GM23248 (cell line): ENCODE data around the gene CD300LG. TPM values are rescaled to one million over a fixed set of nuclear protein-coding genes. Genes with fewer than 3 reads are reported as not detected.
A peak's percentile ranks its signal among the peaks of the same experiment; 100 is the strongest.

Experiments used
- DNase-seq: peaks from one replicate; pipeline ENCODE4 v3.0.0-alpha.2; 2015
- H2AFZ ChIP-seq: fragments of 200-600 bp; sonication (generic); 2 replicates; pipeline ENCODE4 v1.6.1; 2016; ENCODE audit warnings: antibody characterized with exemption
- H3F3A ChIP-seq: fragments of 200-600 bp; sonication (generic); 2 replicates; pipeline ENCODE4 v1.6.1; 2016; ENCODE audit warnings: mild to moderate bottlenecking, antibody characterized with exemption, mixed run types; ENCODE audit not compliant: insufficient read depth
- H3K27ac ChIP-seq: fragments of 200-600 bp; sonication (generic); 2 replicates; pipeline ENCODE4 v1.5.1; 2016; ENCODE audit warnings: mild to moderate bottlenecking
- H3K27me3 ChIP-seq: fragments of 200-600 bp; sonication (generic); replicated peaks from 2 replicates; pipeline ENCODE4 v1.6.1; 2016; ENCODE audit warnings: mild to moderate bottlenecking; ENCODE audit not compliant: insufficient read depth
- H3K36me3 ChIP-seq: fragments of 200-600 bp; sonication (generic); 2 replicates; pipeline ENCODE4 v1.6.1; 2016; ENCODE audit warnings: low read depth, mild to moderate bottlenecking
- H3K4me1 ChIP-seq: fragments of 200-600 bp; sonication (generic); 2 replicates; pipeline ENCODE4 v1.6.1; 2016; ENCODE audit warnings: mild to moderate bottlenecking; ENCODE audit not compliant: insufficient read depth
- H3K4me2 ChIP-seq: fragments of 200-600 bp; sonication (generic); one replicate; pipeline ENCODE4 v1.6.1; 2016; ENCODE audit warnings: mild to moderate bottlenecking; ENCODE audit not compliant: unreplicated experiment
- H3K4me3 ChIP-seq: fragments of 200-600 bp; sonication (generic); 2 replicates; pipeline ENCODE4 v1.5.1; 2016; ENCODE audit warnings: mild to moderate bottlenecking
- H3K79me2 ChIP-seq: fragments of 200-600 bp; sonication (generic); 2 replicates; pipeline ENCODE4 v1.6.1; 2016; ENCODE audit warnings: mild to moderate bottlenecking; ENCODE audit not compliant: insufficient read depth
- H3K9ac ChIP-seq: fragments of 200-600 bp; sonication (generic); 2 replicates; pipeline ENCODE4 v1.6.1; 2016; ENCODE audit warnings: mild to moderate bottlenecking
- H3K9me2 ChIP-seq: fragments of 200-600 bp; sonication (generic); 2 replicates; pipeline ENCODE4 v1.6.1; 2016; ENCODE audit warnings: mixed run types, mild to moderate bottlenecking, moderate library complexity; ENCODE audit not compliant: insufficient read depth
- H3K9me3 ChIP-seq: fragments of 200-600 bp; sonication (generic); one replicate; pipeline ENCODE4 v1.6.1; 2017; ENCODE audit warnings: low read depth
- H4K20me1 ChIP-seq: fragments of 200-600 bp; sonication (generic); 2 replicates; pipeline ENCODE4 v1.6.0; 2016; ENCODE audit not compliant: insufficient read depth
- EZH2 ChIP-seq: fragments of 200-600 bp; sonication (generic); IDR thresholded peaks from 2 replicates; pipeline ENCODE4 v1.6.1; 2018; ENCODE audit warnings: antibody characterized with exemption, mild to moderate bottlenecking; ENCODE audit not compliant: insufficient read depth, poor library complexity, severe bottlenecking
- EZH2phosphoT487 ChIP-seq: fragments of 200-600 bp; sonication (generic); IDR thresholded peaks from 2 replicates; pipeline ENCODE4 v1.6.1; 2018; ENCODE audit warnings: antibody characterized with exemption, moderate library complexity, mild to moderate bottlenecking, low read depth; ENCODE audit not compliant: insufficient read depth
- WGBS, 2 experiments: methylation state at CpG; one replicate each; pipeline ENCODE4 v1.1.6; 2015 to 2017; ENCODE audit warnings: low lambda C conversion rate in 2 of 2, low coverage in 1 of 2; ENCODE audit errors: missing lambda C conversion rate in 2 of 2; 5-methylcytosine and 5-hydroxymethylcytosine counted together
- in situ Hi-C: fragments of 300-500 bp; cut with MboI; formaldehyde crosslinking; loops from 2 replicates; pipeline ENCODE4 v1.15.0; 2020
- polyA plus RNA-seq: library from polyadenylated mRNA; unstranded; fragments of >200 nt; fragmentation: Nextera tagmentation; extraction: Ambion mirVana; gene quantifications from 2 replicates; pipeline ENCODE4 v1.2.1, GENCODE V29; 2016
- total RNA-seq: library from RNA; depleted of rRNA; stranded (reverse); fragments of >200 nt; shearing (Covaris generic); gene quantifications from 2 replicates; pipeline ENCODE4 v1.2.3, GENCODE V29; 2014

Gene CD300LG
- total and polyA plus RNA-seq, 2 experiments from 2014 or later, result not detected

GRCh38 chr17:43856141-43856540, 9.2 kb downstream of the CD300LG start:
- Histone ChIP-seq H3K4me1 (no peaks in the 10 kb centered on the region), H3K36me3 (no peaks in the 10 kb centered on the region), H3K27me3 (peaks cover 49% of the 10 kb centered on the region), H3K9me2 (no peaks in the 10 kb centered on the region), H3K4me2 (no peak overlapping the region), H3F3A (no peaks in the 10 kb centered on the region), H3K27ac (no peak overlapping the region), H3K9ac (no peak overlapping the region), H2AFZ (no peak overlapping the region), H3K9me3 (no peaks in the 10 kb centered on the region), H3K79me2 (no peaks in the 10 kb centered on the region), H4K20me1 (no peaks in the 10 kb centered on the region), H3K4me3 (no peak overlapping the region)
- no peak for DNase-seq
- 95 to 96% methylated on average over 3 of the region's 3 CpGs for WGBS, 2 experiments
- TF ChIP-seq EZH2 (no peak), EZH2phosphoT487 (no peak)
- in situ Hi-C loops, result no loop called here

DNA sequence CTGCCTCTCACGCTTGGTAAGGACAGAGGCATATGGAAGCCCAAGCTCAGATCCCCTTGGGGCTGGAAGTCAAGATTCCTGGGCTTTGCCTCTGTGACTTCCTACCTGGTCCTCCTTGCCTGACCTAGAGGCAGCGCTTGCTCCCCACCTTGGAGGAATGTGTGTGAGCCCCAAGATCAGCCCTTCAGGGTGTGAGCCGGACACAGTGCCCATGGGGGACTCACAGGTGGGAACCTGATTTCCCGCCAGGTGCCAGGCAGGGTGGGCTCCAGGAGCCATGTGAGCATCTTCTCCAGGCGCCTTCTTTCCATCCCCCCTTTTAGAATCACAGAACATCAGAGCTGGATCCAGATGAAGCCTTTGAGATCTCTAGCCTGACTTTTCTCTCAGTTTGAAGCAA, 10.2 kb downstream of the CD300LG start:
- DNase-seq, result no peak
- Histone ChIP-seq H3K9ac (no peak overlapping the region), H3K4me3 (no peak overlapping the region), H4K20me1 (no peaks in the 10 kb centered on the region), H3F3A (no peaks in the 10 kb centered on the region), H3K79me2 (no peaks in the 10 kb centered on the region), H3K27me3 (peaks cover 49% of the 10 kb centered on the region), H3K9me3 (no peaks in the 10 kb centered on the region), H2AFZ (no peak overlapping the region), H3K36me3 (no peaks in the 10 kb centered on the region), H3K27ac (no peak overlapping the region), H3K4me1 (no peaks in the 10 kb centered on the region), H3K4me2 (no peak overlapping the region), H3K9me2 (no peaks in the 10 kb centered on the region)
- WGBS, 2 experiments, result 60 to 63% methylated on average over 4 to 5 of the region's 5 CpGs
- TF ChIP-seq EZH2phosphoT487 (no peak), EZH2 (no peak)
- in situ Hi-C loops, result no loop called here

- Histone ChIP-seq H4K20me1 (no peaks in the 10 kb centered on the region), H3K9me2 (no peaks in the 10 kb centered on the region), H2AFZ (no peak overlapping the region), H3K79me2 (no peaks in the 10 kb centered on the region), H3K27me3 (peaks cover 50% of the 10 kb centered on the region), H3K27ac (no peak overlapping the region), H3F3A (no peaks in the 10 kb centered on the region), H3K9ac (no peak overlapping the region), H3K36me3 (no peaks in the 10 kb centered on the region), H3K4me1 (no peaks in the 10 kb centered on the region), H3K4me2 (no peak overlapping the region), H3K9me3 (no peaks in the 10 kb centered on the region), H3K4me3 (no peak overlapping the region)
- WGBS, 2 experiments, result 51 to 53% methylated on average over 12 of the region's 12 CpGs
- no peak for DNase-seq
- in situ Hi-C loops, result no loop called here
- no peak for TF ChIP-seq EZH2
- no peak for TF ChIP-seq EZH2phosphoT487
Measured at GRCh38 chr17:43857957-43858600, 11.1 kb downstream of the CD300LG start.

- no peak overlapping the region for H3K9ac ChIP-seq
- TF ChIP-seq EZH2phosphoT487 (no peak), EZH2 (no peak)
- H3K4me2 ChIP-seq, result no peak overlapping the region
- in situ Hi-C loops, result no loop called here
- no peaks in the 10 kb centered on the region for H3K36me3 ChIP-seq
- no peak overlapping the region for H2AFZ ChIP-seq
- no peak overlapping the region for H3K27ac ChIP-seq
- H3K27me3 ChIP-seq, result peaks cover 58% of the 10 kb centered on the region
- no peaks in the 10 kb centered on the region for H3K9me2 ChIP-seq
- DNase-seq, result peak; percentile 59
- no peak overlapping the region for H3K4me3 ChIP-seq
- H3K9me3 ChIP-seq, result no peaks in the 10 kb centered on the region
- WGBS, 2 experiments, result 73 to 82% methylated on average over 12 of the region's 12 CpGs
- H3K79me2 ChIP-seq, result no peaks in the 10 kb centered on the region
- no peaks in the 10 kb centered on the region for H4K20me1 ChIP-seq
- no peaks in the 10 kb centered on the region for H3F3A ChIP-seq
- H3K4me1 ChIP-seq, result no peaks in the 10 kb centered on the region
Measured at GRCh38 chr17:43860077-43860725, 13.2 kb downstream of the CD300LG start.
